Glomerular visceral epithelial cell (primary cell): Measurements from ENCODE around the gene ATPAF1.

Experiments
- DNase-seq: peaks from one replicate; pipeline ENCODE4 v3.0.0-alpha.2; 2016; ENCODE audit errors: extremely low spot score

Gene ATPAF1

DNA sequence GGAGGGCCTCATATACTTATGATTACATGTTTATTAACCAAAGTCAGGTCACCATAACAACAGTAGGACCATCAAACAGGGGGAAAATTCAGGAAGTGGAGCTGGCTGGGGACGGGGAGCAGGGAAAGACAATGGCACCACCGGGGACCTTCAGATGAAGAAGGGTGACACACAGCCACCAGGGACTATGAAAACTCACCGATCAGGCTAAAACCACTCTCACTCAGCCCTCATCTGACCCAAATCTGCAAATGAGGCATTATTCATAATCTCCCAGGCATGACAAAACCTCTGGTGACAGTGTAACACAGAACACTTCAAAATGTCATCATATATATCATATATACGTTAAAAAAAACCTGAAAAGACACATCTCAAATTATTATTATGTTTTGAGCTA, 75.3 kb downstream of the ATPAF1 start:
- DNase-seq: no peak

DNA sequence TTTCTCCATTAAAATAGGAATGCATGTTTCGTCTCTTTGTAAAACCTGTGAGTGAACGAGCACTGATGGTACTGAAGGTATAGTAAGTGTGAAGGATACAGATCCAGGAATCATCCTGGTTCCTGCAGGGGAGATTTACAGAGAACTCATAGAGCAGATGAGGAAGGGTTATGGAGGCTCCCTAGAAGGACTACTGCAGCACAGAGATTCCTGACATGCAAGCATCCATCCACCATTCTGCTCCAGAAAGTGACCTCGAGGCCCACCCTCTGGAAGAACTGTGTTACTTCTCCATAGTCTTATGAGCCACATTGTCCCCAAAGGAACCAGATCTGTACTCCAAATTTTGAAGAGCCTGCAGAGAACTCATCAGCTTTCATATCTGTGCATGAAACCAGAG, 78.6 kb downstream of the ATPAF1 start:
- DNase-seq: no peak

DNA sequence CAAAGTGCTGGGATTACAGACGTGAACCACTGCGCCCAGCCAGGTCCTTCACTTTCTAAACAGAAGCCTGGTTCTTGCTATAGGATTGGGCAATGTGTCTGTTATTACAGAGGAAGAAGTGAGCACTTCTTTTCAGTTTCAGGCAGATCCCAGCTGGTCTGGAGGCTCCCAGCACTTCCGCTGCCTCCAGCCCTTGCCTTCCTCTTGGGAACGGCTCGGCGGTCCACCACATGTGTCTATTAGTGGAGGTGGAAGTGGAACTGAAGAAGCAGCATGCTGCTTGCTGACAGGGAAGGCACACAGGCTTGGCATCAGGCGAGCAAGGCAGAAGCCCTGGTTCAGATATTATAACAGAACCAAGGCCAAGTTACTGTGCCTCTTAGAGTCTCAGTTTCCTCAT, 81.1 kb downstream of the ATPAF1 start:
- DNase-seq: no peak

DNA sequence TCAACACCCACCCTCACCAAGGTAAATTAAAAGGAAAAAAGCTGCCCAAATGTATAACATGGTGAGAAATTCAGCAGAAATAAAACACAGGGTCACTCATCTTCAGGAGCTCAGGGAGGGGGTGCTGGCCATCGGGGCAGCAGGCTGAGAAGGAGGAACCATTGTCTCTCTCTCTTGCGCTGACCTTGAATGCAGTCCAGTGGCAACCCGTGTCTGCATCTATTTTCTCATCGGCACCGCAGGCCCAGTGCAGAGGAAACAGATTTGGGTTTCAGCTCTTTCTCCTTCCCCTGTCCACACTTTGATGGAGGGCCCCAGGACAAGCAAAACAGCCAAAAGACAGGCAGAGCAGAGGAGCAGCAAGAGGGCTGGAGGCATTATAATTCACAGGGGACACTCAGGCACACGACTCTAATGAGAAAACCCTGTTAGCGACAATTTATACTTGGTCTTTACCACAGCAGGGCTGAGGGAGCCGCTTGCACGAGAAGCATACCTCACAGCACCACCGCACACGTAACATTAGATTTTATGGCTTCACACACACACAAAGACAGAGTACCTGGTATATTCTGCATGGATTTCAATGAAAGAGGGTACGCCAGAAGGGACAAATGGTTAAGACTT, 82.7 kb downstream of the ATPAF1 start:
- no peak for DNase-seq

DNA sequence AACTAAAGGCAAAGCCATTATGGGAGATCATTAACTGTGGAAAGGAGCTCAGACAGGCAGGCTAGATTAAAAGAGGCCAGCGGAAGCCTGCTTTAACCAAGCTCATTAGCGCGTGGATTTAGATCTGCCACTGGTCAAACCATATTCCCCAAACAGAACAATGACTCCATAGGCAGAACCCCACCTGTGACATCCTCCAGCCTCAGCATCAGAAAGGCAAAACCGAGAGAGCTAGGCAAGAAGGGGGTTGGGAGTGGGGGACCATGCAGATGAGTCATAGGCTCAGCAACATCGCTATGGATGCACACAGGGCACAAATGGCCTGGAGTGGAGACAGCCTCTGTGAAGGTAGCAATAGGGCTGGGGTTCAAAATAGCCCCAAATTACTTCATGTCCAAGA, 84.7 kb downstream of the ATPAF1 start:
- no peak for DNase-seq

DNA sequence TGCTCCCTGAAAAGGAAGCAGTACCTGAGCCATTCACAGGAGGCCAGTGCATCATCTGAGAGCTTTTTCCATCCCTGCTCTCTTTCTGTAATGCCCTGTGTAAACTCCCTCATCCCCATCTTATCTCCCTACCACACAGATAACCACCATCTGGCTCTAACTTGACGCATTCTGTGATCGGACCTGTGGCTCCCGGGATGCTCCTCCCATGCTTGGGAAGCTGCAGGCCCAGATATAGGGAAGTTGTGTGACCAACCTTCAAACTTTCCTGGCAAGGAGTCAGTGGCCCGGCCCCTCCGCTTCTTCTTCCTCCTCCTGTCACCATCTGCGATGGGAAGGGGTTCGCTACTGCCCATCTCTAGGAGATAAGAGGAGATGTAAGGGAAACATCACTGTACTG, 85.2 kb downstream of the ATPAF1 start:
- no peak for DNase-seq
